GM19240 (cell line): ENCODE results near the gene NDUFS7.
"Not testable (repeated sequence)": the region's sequence is repeated elsewhere in the genome, so short reads cannot be mapped to it uniquely, and the experiment has no call there.

Experiments used
- DNase-seq: peaks from one replicate; pipeline ENCODE4 v3.0.0; 2011; ENCODE audit warnings: low spot score; ENCODE audit not compliant: insufficient read length

The NDUFS7 gene

GRCh38 chr19:1417681-1418495 is 34.2 kb downstream of the NDUFS7 start:
- DNase-seq: no peak

GRCh38 chr19:1418496-1418775 is 34.7 kb downstream of the NDUFS7 start:
- no peak for DNase-seq

- DNase-seq: no peak
Measured at GRCh38 chr19:1418951-1419738, 35.4 kb downstream of the NDUFS7 start.

GRCh38 chr19:1420085-1420484 is 36.4 kb downstream of the NDUFS7 start:
- not testable (repeated sequence) for DNase-seq

DNA sequence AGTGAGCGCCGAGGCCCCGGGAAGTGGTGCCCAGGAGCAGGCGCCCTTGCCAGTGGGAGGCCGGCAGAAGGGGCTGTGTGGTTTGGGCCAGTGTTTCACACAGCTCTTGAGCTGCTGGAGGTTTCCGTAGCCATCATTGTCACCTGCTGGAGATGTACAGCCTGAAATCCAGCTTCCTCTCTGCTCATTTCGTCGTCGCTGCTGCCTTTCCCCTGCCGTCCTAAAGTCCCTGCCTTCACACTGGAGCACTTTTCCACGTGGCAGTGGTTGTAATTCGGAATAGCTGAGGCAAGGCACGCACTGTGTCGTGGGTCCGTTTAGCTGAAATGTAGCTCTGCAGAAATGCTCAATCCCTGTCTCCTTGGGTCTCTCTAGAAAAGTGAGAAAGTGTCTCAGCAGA is 36.9 kb downstream of the NDUFS7 start:
- no peak for DNase-seq

DNA sequence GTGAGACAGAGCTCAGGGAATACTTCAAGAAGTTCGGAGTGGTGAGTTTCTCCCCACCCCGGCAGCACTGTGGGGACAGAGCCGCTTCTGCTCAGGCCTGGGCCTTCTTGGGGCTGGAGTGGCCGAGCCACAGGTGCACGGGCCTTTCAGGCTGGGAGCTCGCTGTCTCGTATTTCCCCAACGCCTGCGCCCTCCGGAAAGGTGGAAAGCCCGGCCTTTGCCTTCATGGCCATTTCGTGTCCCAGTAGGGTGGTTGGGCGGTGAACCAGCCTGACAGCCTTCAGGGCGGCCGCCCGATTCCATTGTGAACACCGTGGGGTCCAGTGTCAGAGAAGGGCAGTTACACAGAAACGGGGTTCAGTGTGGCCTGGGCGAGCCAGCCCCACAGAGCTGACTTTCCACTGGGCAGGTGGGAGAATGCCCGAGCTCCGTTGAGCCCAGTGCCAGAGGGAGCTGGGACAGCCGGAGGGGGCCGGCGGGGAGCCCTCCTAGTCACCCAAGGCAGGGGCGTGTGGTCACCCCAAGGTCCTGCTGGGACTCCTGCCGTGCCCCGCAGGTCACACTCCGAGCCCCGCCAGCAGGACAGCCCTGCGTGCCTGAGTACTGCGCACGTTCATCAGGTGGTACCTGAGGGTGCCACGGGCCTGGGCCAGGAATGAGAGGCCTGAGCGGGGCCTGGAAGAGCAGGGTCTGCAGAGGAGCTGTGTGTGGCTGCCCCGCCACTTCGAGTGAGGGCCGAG is 37.7 kb downstream of the NDUFS7 start:
- no peak for DNase-seq

DNA sequence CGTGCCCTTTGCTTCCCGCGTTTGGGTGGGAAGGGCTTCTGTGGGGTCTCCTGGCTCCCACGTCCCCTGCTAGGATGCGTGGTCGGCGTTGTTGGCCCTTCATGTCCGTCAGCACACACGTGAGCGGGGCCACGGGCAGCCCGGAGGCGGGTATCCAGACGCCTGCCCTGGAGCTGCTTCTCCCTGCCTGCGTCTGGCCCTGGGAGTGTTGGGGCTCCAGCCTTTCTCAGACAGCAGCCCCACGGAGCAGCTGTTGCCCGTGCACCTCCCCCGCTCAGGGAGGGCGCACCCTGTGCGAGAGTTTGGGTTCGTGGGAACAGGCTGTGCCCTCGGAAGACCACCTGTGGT is 38.2 kb downstream of the NDUFS7 start:
- no peak for DNase-seq

- DNase-seq: no peak
Measured at GRCh38 chr19:1422360-1422759, 38.7 kb downstream of the NDUFS7 start.

DNA sequence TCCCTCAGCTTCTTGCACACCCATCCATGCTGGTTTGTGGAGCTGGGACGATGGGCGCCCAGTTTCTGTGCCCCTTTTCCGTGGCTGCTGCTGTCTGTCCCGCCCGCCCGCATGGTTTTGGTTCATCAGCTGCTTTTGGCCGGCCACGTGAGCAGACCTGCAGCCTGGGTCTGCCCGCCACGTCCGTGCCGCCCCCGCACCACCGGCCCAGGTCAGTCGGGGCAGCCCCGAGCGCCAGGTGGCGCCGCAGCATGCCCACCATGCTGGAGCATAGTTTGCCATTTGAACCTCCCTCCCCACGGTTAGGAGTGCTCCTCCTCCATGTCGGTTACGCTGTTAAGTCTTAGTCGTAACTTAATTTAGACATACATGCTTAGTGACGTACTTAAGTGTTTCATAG is 39.2 kb downstream of the NDUFS7 start:
- no peak for DNase-seq

- no peak for DNase-seq
Measured at GRCh38 chr19:1423436-1424191, 39.9 kb downstream of the NDUFS7 start.

- DNase-seq: no peak
Measured at GRCh38 chr19:1424192-1424955, 40.7 kb downstream of the NDUFS7 start.

DNA sequence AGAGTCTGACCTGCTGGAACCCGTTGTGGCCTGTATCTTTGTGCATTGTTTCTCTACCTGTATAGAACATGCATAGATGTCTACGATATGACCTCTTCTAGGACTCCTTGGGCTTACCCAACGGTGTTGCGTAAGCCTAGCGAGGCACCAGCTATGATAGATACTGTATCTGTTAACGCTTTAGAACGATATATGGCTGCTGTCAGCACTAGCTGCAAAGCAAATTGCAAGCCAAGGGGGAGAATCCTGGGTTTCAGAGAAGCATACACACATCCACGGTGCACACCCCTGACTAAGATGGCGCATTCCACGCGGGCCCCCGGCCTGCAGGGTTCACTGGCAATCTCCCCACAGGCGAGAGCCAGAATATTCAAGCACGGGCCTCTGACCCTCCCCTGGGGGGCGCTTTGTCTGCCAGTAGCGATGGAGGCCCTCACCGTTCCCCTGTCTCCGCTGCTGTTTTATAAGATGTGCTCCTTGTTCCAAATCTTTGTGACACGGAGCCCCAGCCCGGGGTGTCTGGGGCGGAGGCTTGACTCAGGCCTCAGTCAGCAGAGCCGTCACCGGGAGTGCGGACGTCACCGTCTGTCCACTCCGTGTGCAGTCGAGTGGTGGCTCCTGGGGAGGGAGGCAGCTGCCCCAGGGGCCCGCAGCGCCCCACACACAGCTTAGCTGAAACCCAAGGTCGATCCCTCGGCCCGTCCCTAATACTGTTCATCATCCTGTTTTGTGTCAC is 41.6 kb downstream of the NDUFS7 start:
- no peak for DNase-seq

- DNase-seq: no peak
Measured at GRCh38 chr19:1425902-1426301, 42.2 kb downstream of the NDUFS7 start.

DNA sequence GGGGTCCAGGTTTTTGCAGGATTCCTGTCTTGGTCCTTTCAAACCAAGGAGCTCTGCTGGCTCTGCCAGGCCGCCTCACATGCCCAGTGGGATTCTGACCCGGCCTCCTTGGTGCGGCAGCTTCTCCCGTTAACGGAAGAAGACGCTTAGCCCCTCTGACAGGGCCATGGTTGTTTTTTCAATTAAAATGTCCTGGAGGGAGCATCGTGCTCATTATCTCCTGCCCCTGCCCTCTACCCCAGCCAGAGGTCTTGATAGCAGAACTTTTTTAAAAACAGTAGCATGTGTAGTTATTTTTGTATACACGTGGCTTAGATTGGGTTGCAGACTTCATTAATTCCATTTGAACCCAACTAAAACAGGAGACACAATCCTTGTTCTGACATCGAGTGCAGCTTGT is 43.0 kb downstream of the NDUFS7 start:
- DNase-seq: no peak

DNA sequence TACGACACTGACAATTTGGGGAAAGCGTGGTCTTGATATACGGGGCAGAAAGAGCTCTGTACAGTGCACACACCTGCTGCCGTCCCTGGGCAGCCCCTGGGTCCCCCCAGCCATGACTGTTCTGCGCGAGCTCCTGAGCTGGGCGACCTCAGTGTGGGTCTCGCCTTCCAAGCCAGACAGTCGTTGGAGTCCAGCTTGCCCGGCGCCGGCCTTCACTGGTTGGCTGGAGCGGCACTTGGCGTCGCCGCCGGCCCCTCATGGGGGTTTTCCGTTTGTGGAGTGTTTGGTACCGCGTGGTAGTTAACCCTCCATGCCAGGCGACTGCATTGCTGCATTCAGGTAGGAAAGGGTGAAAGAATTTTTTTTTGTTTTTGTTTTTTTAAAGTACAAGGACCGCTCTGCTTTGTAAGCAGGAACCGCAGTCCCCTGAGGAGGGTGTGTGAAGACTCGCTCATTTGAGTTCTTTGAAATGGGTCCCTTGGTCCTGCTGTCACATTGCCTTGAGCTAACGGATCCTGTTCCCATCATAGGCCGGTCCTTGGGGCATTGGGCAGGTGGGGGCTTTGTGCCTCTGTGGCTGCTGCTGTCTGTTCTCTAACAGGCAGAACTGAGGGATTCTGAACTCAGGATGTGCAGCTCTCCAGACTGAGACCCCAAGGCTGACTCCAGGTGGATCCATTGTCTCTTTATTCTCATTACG is 43.7 kb downstream of the NDUFS7 start:
- no peak for DNase-seq

DNA sequence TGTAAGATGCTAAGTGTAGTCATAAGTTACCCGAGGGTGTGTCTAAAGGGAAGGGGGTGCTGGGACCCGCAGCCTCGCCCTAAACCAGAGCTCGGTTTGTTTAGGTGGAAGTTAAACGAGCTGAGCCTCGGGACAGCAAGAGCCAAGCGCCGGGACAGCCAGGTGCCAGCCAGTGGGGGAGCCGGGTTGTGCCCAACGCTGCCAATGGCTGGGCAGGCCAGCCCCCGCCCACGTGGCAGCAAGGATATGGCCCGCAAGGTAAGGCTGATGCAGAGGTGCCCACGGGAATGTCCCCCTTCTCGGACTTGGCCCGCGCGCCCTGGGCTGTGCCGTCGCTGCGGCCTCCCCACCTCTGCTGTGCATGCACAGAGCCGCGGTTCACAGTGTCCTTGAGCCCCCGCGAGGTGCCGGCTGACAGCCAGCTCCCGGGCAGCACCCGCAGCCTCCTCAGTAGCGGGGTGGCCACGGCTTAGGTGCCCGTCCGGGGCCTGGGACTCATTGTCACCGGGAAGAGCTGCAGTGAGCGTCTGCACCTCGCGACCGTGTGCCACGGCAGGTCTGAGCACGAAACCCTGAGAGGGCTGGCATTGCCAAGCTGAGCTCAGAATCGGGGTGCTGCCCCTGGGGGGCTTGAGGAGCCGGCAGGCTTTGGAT is 45.2 kb downstream of the NDUFS7 start:
- no peak for DNase-seq

DNA sequence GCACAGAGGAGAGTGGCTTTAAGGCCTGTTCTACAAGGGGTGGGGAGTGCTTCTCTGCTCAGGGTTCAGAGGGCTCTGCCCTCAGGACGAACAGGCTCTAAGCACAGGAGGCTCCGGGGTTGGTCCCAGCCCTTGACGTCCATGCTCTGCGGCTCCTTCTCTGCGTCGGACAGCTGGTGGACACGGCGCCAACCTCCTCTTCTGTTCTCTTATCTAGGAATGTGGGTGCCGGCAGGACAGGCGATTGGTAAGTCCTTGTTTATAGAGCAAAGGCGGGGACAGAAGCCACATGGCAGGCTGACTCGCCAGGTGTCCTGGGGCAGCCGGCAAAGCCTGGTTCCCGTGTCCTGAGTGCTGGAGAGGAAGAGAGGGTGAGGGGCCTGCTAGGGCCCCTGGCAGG is 46.0 kb downstream of the NDUFS7 start:
- no peak for DNase-seq

- DNase-seq: no peak
Measured at GRCh38 chr19:1430246-1430645, 46.5 kb downstream of the NDUFS7 start.
